ENCODE measurements around the gene FRMD8.

The FRMD8 gene

GRCh38 chr11:65418681-65419459, 32.4 kb downstream of the FRMD8 start:
- no peaks in the 10 kb centered on the region for H3K9me3 ChIP-seq (ENCODE audit: control insufficient read depth in 2 of 2, low read length in 2 of 2)
- H3K27ac ChIP-seq (ENCODE audit: low read depth in 2 of 2, low read length in 2 of 2) = peak overlapping the region; percentile 100
- peaks cover 60% of the 10 kb centered on the region in 2 donors for H3K4me1 ChIP-seq (ENCODE audit: control insufficient read depth in 2 of 2, insufficient read depth in 2 of 2, low read length in 2 of 2)
- no peaks in the 10 kb centered on the region for H3K27me3 ChIP-seq (ENCODE audit: control insufficient read depth in 2 of 2, insufficient read depth in 2 of 2, low read length in 2 of 2)
- peaks cover 1 to 6% of the 10 kb centered on the region in 2 donors for H3K36me3 ChIP-seq (ENCODE audit: control insufficient read depth in 2 of 2, insufficient read depth in 2 of 2, low read length in 2 of 2)
- H3K4me3 ChIP-seq (ENCODE audit: low read length in 2 of 2) = peak overlapping the region; percentile 63 to 96
- H3K9ac ChIP-seq (ENCODE audit: low read depth in 1 of 2, low read length in 2 of 2) = peak overlapping the region; percentile 96 to 100

- Histone ChIP-seq H3K9ac (ENCODE audit: low read depth in 1 of 2, low read length in 2 of 2) (peak overlapping the region; percentile 96 to 100), H3K36me3 (ENCODE audit: control insufficient read depth in 2 of 2, insufficient read depth in 2 of 2, low read length in 2 of 2) (peaks cover 7 to 9% of the 10 kb centered on the region in 2 donors), H3K27ac (ENCODE audit: low read depth in 2 of 2, low read length in 2 of 2) (peak overlapping the region; percentile 100), H3K4me1 (ENCODE audit: control insufficient read depth in 2 of 2, insufficient read depth in 2 of 2, low read length in 2 of 2) (peaks cover 60% of the 10 kb centered on the region in 2 donors), H3K9me3 (ENCODE audit: control insufficient read depth in 2 of 2, low read length in 2 of 2) (no peaks in the 10 kb centered on the region), H3K4me3 (ENCODE audit: low read length in 2 of 2) (peak overlapping the region; percentile 63 to 96), H3K27me3 (ENCODE audit: control insufficient read depth in 2 of 2, insufficient read depth in 2 of 2, low read length in 2 of 2) (no peaks in the 10 kb centered on the region)
Observed at GRCh38 chr11:65419460-65419771, 33.0 kb downstream of the FRMD8 start.

GRCh38 chr11:65419772-65420481, 33.5 kb downstream of the FRMD8 start:
- Histone ChIP-seq H3K9ac (ENCODE audit: low read depth in 1 of 2, low read length in 2 of 2) (peak overlapping the region; percentile 96 to 100), H3K4me3 (ENCODE audit: low read length in 2 of 2) (peak overlapping the region; percentile 73 to 96), H3K4me1 (ENCODE audit: control insufficient read depth in 2 of 2, insufficient read depth in 2 of 2, low read length in 2 of 2) (peaks cover 60% of the 10 kb centered on the region in 2 donors), H3K36me3 (ENCODE audit: control insufficient read depth in 2 of 2, insufficient read depth in 2 of 2, low read length in 2 of 2) (peaks cover 9 to 11% of the 10 kb centered on the region in 2 donors), H3K27ac (ENCODE audit: low read depth in 2 of 2, low read length in 2 of 2) (peak overlapping the region; percentile 100), H3K9me3 (ENCODE audit: control insufficient read depth in 2 of 2, low read length in 2 of 2) (no peaks in the 10 kb centered on the region), H3K27me3 (ENCODE audit: control insufficient read depth in 2 of 2, insufficient read depth in 2 of 2, low read length in 2 of 2) (no peaks in the 10 kb centered on the region)

GRCh38 chr11:65420506-65420905, 34.1 kb downstream of the FRMD8 start:
- Histone ChIP-seq H3K9ac (ENCODE audit: low read depth in 1 of 2, low read length in 2 of 2) (peak overlapping the region; percentile 96 to 100), H3K27me3 (ENCODE audit: control insufficient read depth in 2 of 2, insufficient read depth in 2 of 2, low read length in 2 of 2) (no peaks in the 10 kb centered on the region), H3K27ac (ENCODE audit: low read depth in 2 of 2, low read length in 2 of 2) (peak overlapping the region; percentile 100), H3K36me3 (ENCODE audit: control insufficient read depth in 2 of 2, insufficient read depth in 2 of 2, low read length in 2 of 2) (peaks cover 9 to 16% of the 10 kb centered on the region in 2 donors), H3K4me3 (ENCODE audit: low read length in 2 of 2) (peak overlapping the region; percentile 73 to 96), H3K9me3 (ENCODE audit: control insufficient read depth in 2 of 2, low read length in 2 of 2) (no peaks in the 10 kb centered on the region), H3K4me1 (ENCODE audit: control insufficient read depth in 2 of 2, insufficient read depth in 2 of 2, low read length in 2 of 2) (peaks cover 60% of the 10 kb centered on the region in 2 donors)

GRCh38 chr11:65420979-65421793, 34.7 kb downstream of the FRMD8 start:
- peak overlapping the region; percentile 73 to 96 for H3K4me3 ChIP-seq (ENCODE audit: low read length in 2 of 2)
- H3K4me1 ChIP-seq (ENCODE audit: control insufficient read depth in 2 of 2, insufficient read depth in 2 of 2, low read length in 2 of 2) = peaks cover 54 to 57% of the 10 kb centered on the region in 2 donors

GRCh38 chr11:65421794-65422632, 35.6 kb downstream of the FRMD8 start:
- peak overlapping the region; percentile 100 for H3K27ac ChIP-seq (ENCODE audit: low read depth in 2 of 2, low read length in 2 of 2)
- H3K9ac ChIP-seq (ENCODE audit: low read depth in 1 of 2, low read length in 2 of 2) = peak overlapping the region; percentile 96 to 100
- no peaks in the 10 kb centered on the region for H3K9me3 ChIP-seq (ENCODE audit: control insufficient read depth in 2 of 2, low read length in 2 of 2)
- H3K27me3 ChIP-seq (ENCODE audit: control insufficient read depth in 2 of 2, insufficient read depth in 2 of 2, low read length in 2 of 2) = no peaks in the 10 kb centered on the region
- H3K4me3 ChIP-seq (ENCODE audit: low read length in 2 of 2) = peak overlapping the region; percentile 82 to 96
- peaks cover 17 to 29% of the 10 kb centered on the region in 2 donors for H3K36me3 ChIP-seq (ENCODE audit: control insufficient read depth in 2 of 2, insufficient read depth in 2 of 2, low read length in 2 of 2)
- H3K4me1 ChIP-seq (ENCODE audit: control insufficient read depth in 2 of 2, insufficient read depth in 2 of 2, low read length in 2 of 2) = peaks cover 55 to 57% of the 10 kb centered on the region in 2 donors

More at GRCh38 chr11:65420979-65421793, 34.7 kb downstream of the FRMD8 start:
- peak overlapping the region; percentile 100 for H3K27ac ChIP-seq (ENCODE audit: low read depth in 2 of 2, low read length in 2 of 2)
- no peaks in the 10 kb centered on the region for H3K27me3 ChIP-seq (ENCODE audit: control insufficient read depth in 2 of 2, insufficient read depth in 2 of 2, low read length in 2 of 2)
- no peaks in the 10 kb centered on the region for H3K9me3 ChIP-seq (ENCODE audit: control insufficient read depth in 2 of 2, low read length in 2 of 2)
- H3K36me3 ChIP-seq (ENCODE audit: control insufficient read depth in 2 of 2, insufficient read depth in 2 of 2, low read length in 2 of 2) = peaks cover 10 to 21% of the 10 kb centered on the region in 2 donors
- H3K9ac ChIP-seq (ENCODE audit: low read depth in 1 of 2, low read length in 2 of 2) = peak overlapping the region; percentile 96 to 100

GRCh38 chr11:65422633-65423515, 36.4 kb downstream of the FRMD8 start, which contains the start of gene NEAT1:
Gene NEAT1, plus strand, starts transcription at chr11:65422798.
- Histone ChIP-seq H3K27ac (ENCODE audit: low read depth in 2 of 2, low read length in 2 of 2) (peak within 1 kb of the TSS; percentile 100), H3K27me3 (ENCODE audit: control insufficient read depth in 2 of 2, insufficient read depth in 2 of 2, low read length in 2 of 2) (no peaks in the 10 kb centered on the region), H3K36me3 (ENCODE audit: control insufficient read depth in 2 of 2, insufficient read depth in 2 of 2, low read length in 2 of 2) (peaks cover 20 to 35% of the 10 kb centered on the region in 2 donors), H3K9me3 (ENCODE audit: control insufficient read depth in 2 of 2, low read length in 2 of 2) (no peaks in the 10 kb centered on the region), H3K4me3 (ENCODE audit: low read length in 2 of 2) (peak within 1 kb of the TSS; percentile 82 to 96), H3K9ac (ENCODE audit: low read depth in 1 of 2, low read length in 2 of 2) (peak within 1 kb of the TSS; percentile 96 to 100), H3K4me1 (ENCODE audit: control insufficient read depth in 2 of 2, insufficient read depth in 2 of 2, low read length in 2 of 2) (peaks cover 54 to 57% of the 10 kb centered on the region in 2 donors)

- Histone ChIP-seq H3K27me3 (ENCODE audit: control insufficient read depth in 2 of 2, insufficient read depth in 2 of 2, low read length in 2 of 2) (no peaks in the 10 kb centered on the region), H3K9me3 (ENCODE audit: control insufficient read depth in 2 of 2, low read length in 2 of 2) (no peaks in the 10 kb centered on the region), H3K36me3 (ENCODE audit: control insufficient read depth in 2 of 2, insufficient read depth in 2 of 2, low read length in 2 of 2) (peaks cover 20 to 37% of the 10 kb centered on the region in 2 donors), H3K27ac (ENCODE audit: low read depth in 2 of 2, low read length in 2 of 2) (peak overlapping the region; percentile 100), H3K4me3 (ENCODE audit: low read length in 2 of 2) (peak overlapping the region; percentile 82 to 96), H3K9ac (ENCODE audit: low read depth in 1 of 2, low read length in 2 of 2) (peak overlapping the region; percentile 96 to 98), H3K4me1 (ENCODE audit: control insufficient read depth in 2 of 2, insufficient read depth in 2 of 2, low read length in 2 of 2) (peaks cover 54 to 57% of the 10 kb centered on the region in 2 donors)
Observed at GRCh38 chr11:65423516-65424204, 37.2 kb downstream of the FRMD8 start.

All from mucosa of rectum (tissue), 2 donors.